Stomach smooth muscle (tissue), 2 donors: Measurements from ENCODE around the gene TLE1.
A peak's percentile ranks its signal among the peaks of the same experiment; 100 is the strongest.

Experiments
- H3K27ac ChIP-seq: one replicate; pipeline ENCODE4 v1.7.0; 2013; ENCODE audit warnings: mild to moderate bottlenecking, low read length, inconsistent platforms
- H3K27me3 ChIP-seq, 2 donors: one replicate each; pipeline ENCODE4 v1.7.0; 2013; ENCODE audit warnings: low read length in 2 of 2; ENCODE audit not compliant: insufficient read depth in 2 of 2, control insufficient read depth in 1 of 2
- H3K36me3 ChIP-seq, 2 donors: one replicate each; pipeline ENCODE4 v1.7.0; 2013; ENCODE audit warnings: low read length in 2 of 2; ENCODE audit not compliant: control insufficient read depth in 2 of 2, insufficient read depth in 2 of 2
- H3K4me1 ChIP-seq: one replicate; pipeline ENCODE4 v1.7.0; 2013; ENCODE audit warnings: low read length; ENCODE audit not compliant: control insufficient read depth, insufficient read depth
- H3K4me3 ChIP-seq, 2 donors: one replicate each; pipeline ENCODE4 v1.7.0; 2013; ENCODE audit warnings: low read length in 2 of 2
- H3K9ac ChIP-seq, 2 donors: one replicate each; pipeline ENCODE4 v1.7.0; 2013; ENCODE audit warnings: low read length in 2 of 2, mild to moderate bottlenecking in 1 of 2
- H3K9me3 ChIP-seq, 2 donors: one replicate each; pipeline ENCODE4 v1.7.0; 2013; ENCODE audit warnings: low read length in 2 of 2; ENCODE audit not compliant: control insufficient read depth in 2 of 2
- donor health status: healthy.
- donor health status: Pancreatic carcinoma.

The TLE1 gene

DNA sequence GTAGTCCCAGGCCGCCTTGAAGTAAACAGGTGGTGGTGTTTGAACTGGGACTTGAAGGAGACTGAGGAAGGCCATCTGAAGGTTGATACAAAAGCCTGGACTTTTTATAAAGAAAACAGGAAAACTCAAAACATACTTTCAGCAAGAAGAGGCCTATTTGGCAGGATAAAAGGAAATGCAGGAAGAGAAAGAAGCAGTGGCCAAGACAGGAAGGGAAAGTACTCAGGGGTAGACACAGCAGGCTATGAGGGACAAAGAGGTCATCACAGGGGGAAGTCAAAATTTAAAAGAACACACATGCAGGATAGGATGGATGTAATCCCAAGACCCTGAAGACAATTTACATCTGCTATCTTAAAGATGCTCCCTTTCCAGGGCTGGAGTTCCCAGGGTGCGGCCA is 13.0 kb downstream of the TLE1 start:
- Histone ChIP-seq H3K4me1 (peaks cover 32% of the 10 kb centered on the region), H3K9me3 (no peaks in the 10 kb centered on the region), H3K9ac (no peak overlapping the region), H3K27ac (no peak overlapping the region), H3K27me3 (no peaks in the 10 kb centered on the region), H3K36me3 (peaks cover under 1% of the 10 kb centered on the region in 2 donors), H3K4me3 (no peak overlapping the region)

DNA sequence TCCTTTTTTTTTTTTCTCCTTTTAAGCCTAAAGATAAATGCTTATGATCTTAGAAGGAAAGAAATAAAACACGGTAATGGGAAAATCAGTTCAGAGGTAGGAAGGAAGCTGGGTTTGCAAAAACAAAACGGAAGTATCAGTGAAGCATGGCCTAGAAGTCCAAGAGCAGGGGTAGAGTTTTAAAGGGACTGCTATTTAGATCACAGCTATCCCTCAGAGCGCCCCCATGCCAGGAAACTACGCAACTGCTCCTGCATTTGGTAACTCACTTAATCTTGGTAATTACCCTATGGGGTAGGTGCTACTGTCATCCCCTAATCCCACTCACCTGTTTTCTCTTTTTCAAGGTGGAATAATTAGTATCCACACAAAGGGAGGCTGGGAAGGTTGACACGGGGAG is 16.0 kb downstream of the TLE1 start:
- Histone ChIP-seq H3K4me3 (no peak overlapping the region), H3K4me1 (peaks cover 36% of the 10 kb centered on the region), H3K36me3 (no peaks in the 10 kb centered on the region), H3K9me3 (no peaks in the 10 kb centered on the region), H3K27ac (no peak overlapping the region), H3K27me3 (no peaks in the 10 kb centered on the region), H3K9ac (no peak overlapping the region)

DNA sequence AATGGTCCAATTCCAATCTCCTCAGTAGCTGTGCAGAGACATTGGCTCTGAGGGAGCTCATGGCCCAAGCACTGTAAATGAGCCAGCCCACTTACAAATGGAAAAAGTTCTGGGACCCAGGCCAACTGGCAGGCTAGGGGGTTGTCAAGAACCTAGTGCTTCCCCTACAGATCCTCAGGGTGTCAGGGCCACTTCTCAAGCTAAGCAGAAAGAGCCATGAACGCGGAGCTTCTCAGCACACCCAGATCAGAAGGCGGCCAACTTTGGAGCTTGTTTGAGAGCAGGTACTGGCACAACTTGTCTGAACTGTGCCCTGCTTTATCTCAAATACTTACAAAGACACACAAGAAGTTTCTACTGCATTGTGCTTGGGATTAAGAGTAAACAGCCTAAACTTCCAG is 17.5 kb downstream of the TLE1 start:
- H3K27ac ChIP-seq: peak overlapping the region; percentile 46
- peaks cover 41% of the 10 kb centered on the region for H3K4me1 ChIP-seq

DNA sequence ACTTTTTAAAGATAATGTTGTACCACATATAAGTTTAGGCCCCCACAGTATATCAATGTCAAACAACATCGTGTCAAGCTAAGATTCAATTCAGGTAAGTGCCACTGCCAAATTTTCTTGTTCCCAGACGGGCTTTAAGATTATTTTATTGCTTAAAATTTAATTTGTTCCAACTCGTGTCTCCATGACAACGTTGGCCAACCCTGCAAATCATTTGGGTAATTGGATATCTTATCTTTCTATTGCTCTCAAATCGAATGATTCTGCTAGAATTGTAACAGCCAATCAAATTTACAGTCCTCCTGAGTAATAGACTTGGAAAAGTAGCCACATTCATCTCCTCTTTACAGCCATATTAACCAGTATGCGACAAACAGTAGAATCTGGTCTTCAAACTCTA is 19.5 kb downstream of the TLE1 start:
- Histone ChIP-seq H3K4me3 (no peak overlapping the region), H3K36me3 (no peaks in the 10 kb centered on the region), H3K27me3 (no peaks in the 10 kb centered on the region), H3K27ac (no peak overlapping the region), H3K9me3 (no peaks in the 10 kb centered on the region), H3K9ac (no peak overlapping the region), H3K4me1 (peaks cover 50% of the 10 kb centered on the region)

More for the DNA sequence above, 17.5 kb downstream of the TLE1 start:
- no peaks in the 10 kb centered on the region for H3K9me3 ChIP-seq
- H3K36me3 ChIP-seq: no peaks in the 10 kb centered on the region
- H3K4me3 ChIP-seq: peak overlapping the region in 1 of 2 donors; percentile 22
- H3K9ac ChIP-seq: no peak overlapping the region
- H3K27me3 ChIP-seq: no peaks in the 10 kb centered on the region

DNA sequence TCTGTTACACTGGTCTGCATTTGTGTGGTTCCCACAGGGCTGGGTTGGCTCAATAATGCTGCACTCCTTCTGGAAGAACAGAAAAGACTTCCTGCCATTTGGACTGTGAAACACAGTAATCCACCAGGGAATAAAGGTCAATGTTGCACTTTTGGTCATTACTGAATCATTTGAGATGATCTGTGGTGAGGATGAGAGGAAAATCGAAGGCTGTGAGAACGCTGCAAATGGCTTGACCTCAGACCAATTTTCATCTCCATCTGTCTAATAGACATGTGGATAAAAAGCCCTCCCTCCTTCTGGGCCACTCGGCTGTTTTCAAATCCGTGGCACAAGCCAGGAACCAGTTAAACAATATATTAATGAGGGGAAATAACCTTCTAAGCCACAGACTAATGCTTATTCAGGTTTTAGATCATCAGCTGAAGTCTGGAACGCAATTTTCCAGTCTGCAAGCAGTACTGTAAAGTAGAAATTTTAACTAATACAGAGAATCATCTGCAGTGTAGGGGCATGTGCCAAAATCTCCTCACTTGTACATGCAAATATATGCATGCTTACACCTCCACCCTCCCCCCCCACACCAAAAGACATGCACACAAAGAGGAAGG is 20.2 kb downstream of the TLE1 start:
- peak overlapping the region; percentile 46 for H3K27ac ChIP-seq
- H3K4me1 ChIP-seq: peaks cover 51% of the 10 kb centered on the region
- peak overlapping the region in 1 of 2 donors; percentile 21 for H3K9ac ChIP-seq
- no peaks in the 10 kb centered on the region for H3K9me3 ChIP-seq
- no peaks in the 10 kb centered on the region for H3K27me3 ChIP-seq
- H3K4me3 ChIP-seq: peak overlapping the region in 1 of 2 donors; percentile 24
- no peaks in the 10 kb centered on the region for H3K36me3 ChIP-seq

DNA sequence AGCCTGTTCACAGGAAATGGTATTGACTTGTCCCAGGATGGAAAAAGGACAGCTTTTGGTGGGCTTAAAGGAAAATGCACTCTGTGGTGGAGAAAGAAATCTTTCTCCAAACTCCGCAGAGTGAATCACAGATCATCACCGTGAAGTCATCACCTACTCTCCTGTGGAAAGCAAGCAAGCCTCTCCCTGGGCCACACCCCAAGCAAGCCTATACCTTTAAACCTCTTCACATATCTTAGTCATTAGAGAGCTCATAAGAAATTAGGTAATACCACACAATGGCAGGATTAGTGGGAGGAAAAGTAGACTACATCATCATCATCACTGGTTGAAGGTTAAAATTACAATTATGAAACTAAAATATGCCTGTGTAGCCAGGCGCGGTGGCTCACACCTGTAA is 23.2 kb downstream of the TLE1 start:
- Histone ChIP-seq H3K9me3 (no peaks in the 10 kb centered on the region), H3K4me3 (no peak overlapping the region), H3K4me1 (peaks cover 46% of the 10 kb centered on the region), H3K9ac (no peak overlapping the region), H3K27ac (peak overlapping the region; percentile 46), H3K36me3 (no peaks in the 10 kb centered on the region), H3K27me3 (no peaks in the 10 kb centered on the region)

DNA sequence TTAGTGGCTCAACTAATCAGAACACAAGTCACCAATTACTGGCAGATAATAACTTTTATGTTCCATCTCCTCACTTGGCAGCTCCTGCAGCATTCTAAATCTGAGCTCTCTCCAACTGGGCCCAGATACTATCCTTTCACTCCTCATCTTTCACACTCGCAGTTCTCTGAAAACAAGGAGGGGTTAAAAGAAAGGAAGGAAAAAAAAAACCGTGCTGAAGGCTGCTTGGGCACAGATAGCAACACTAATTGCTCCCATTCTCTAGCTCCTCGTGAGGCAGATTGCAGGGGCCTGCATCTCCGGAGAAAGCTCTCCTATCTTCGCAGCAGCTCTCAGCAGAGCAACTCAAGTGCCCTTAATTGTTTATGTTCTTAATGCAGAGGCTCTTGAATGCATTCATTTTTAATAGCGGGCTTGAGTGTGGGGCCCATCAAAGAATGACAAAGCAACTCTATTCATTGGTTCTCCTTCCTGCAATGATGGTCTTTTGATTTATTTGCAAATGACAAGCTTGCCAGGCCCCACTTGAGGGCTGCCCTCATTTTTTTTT is 23.9 kb downstream of the TLE1 start:
- Histone ChIP-seq H3K9me3 (no peaks in the 10 kb centered on the region), H3K27ac (peak overlapping the region; percentile 25), H3K9ac (no peak overlapping the region), H3K4me1 (peaks cover 46% of the 10 kb centered on the region), H3K36me3 (no peaks in the 10 kb centered on the region), H3K27me3 (no peaks in the 10 kb centered on the region), H3K4me3 (peak overlapping the region; percentile 29 to 58)

DNA sequence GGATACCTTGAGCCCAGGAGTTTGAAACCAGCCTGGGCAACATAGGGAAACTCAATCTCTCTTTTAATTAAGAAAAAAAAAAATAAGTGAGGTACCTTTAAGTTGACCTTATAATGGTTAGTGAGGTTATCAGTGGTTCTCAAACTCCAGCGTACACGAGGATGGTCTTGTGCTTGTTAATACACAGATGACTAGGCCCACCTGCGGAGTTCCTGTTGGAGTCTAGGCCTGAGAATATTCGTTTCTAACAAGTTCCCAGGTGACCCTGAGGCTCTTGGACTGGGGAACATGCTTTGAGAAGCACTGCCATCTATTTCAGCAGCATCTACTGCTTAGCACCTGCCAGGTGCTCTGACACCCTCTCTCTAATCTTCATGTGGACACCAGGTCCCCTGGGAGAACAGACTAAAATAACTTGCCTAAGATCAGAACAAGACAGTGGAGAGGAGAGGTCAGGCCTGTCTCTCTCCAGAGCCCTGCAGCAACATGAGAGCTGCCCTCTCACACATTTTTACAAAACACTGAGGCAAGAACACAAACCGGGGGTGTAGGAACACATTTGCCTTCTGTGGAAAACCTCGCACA is 24.6 kb downstream of the TLE1 start:
- H3K9ac ChIP-seq: peak overlapping the region in 1 of 2 donors; percentile 3
- H3K4me3 ChIP-seq: no peak overlapping the region
- H3K4me1 ChIP-seq: peaks cover 46% of the 10 kb centered on the region
- H3K27me3 ChIP-seq: no peaks in the 10 kb centered on the region
- no peaks in the 10 kb centered on the region for H3K9me3 ChIP-seq
- H3K27ac ChIP-seq: peak overlapping the region; percentile 25
- no peaks in the 10 kb centered on the region for H3K36me3 ChIP-seq

DNA sequence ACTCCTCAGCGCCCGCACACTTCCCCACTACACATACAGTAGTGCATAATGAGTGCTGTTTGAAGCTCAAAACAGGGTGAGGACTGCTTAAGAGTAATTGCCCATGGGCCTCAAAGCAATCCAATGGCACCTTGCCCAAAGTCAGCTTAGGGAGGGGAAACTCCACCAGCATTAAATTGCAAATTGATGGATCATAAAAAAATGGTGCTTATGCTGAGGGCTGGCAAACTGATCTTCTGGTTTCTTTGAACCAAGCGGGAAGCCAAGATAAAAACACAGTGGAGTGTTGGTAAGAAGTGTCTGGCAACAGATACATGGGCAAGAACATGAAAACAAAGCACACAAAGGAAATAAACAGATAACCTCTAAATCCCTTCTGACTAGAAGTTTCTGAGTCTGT is 28.0 kb downstream of the TLE1 start:
- H3K27me3 ChIP-seq: no peaks in the 10 kb centered on the region
- H3K9ac ChIP-seq: no peak overlapping the region
- H3K36me3 ChIP-seq: no peaks in the 10 kb centered on the region
- no peaks in the 10 kb centered on the region for H3K9me3 ChIP-seq
- H3K4me1 ChIP-seq: peaks cover 31% of the 10 kb centered on the region
- H3K27ac ChIP-seq: no peak overlapping the region
- H3K4me3 ChIP-seq: no peak overlapping the region

DNA sequence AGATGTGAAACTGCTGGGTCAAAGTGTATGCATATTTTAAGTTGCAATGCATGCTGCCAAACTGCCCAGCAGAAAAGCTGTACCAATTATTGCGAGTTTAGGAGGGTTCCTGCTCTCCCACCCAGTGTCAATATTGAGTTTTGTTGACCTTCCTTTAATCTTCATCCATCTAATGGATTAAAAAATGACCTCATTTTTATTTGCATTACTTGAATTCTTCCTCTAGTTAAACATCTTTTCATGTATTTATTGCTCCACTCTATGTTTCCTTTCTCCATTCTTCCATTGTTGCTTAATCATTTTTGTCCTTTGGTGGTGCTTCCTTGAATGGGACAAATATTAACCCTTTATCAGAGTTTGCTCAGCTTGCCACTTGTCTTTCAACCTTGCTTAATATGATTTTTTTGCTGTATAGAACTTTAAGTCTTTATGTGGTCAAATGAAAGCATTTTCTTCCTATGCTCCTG is 32.4 kb downstream of the TLE1 start:
- no peaks in the 10 kb centered on the region for H3K36me3 ChIP-seq
- H3K27me3 ChIP-seq: no peaks in the 10 kb centered on the region
- no peaks in the 10 kb centered on the region for H3K9me3 ChIP-seq
- H3K4me3 ChIP-seq: no peak overlapping the region
- peaks cover 14% of the 10 kb centered on the region for H3K4me1 ChIP-seq
- H3K27ac ChIP-seq: no peak overlapping the region
- H3K9ac ChIP-seq: no peak overlapping the region

DNA sequence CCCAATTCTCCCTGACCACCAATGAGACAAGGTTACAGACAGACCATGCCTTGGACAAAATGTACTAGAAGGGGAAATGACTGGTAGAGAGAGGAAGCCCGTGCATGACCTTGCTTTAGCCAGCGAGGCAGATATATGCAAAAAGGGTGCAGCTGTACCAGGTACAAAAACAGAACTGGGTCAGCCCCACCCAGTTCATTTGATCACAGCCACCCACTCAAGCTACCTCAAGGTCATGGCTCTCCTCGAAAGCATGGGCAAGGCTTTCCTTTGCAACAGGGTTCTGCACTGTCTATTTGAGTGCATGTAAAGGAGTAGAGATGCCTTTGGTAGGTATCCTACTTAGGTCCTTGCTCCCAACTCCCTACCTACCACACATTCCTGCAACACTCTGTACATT is 33.3 kb downstream of the TLE1 start:
- Histone ChIP-seq H3K4me1 (peaks cover 7% of the 10 kb centered on the region), H3K27ac (no peak overlapping the region), H3K9ac (no peak overlapping the region), H3K27me3 (no peaks in the 10 kb centered on the region), H3K9me3 (no peaks in the 10 kb centered on the region), H3K4me3 (no peak overlapping the region), H3K36me3 (no peaks in the 10 kb centered on the region)
